ENCODE measurements around the gene ALKAL2.

Gene ALKAL2

GRCh38 chr2:296354-296753 lies 8.5 kb upstream of the ALKAL2 start:
- no peak overlapping the region for H3K4me2 ChIP-seq (ENCODE audit: low read depth, low read length)
- H3K79me2 ChIP-seq (ENCODE audit: low read length): no peaks in the 10 kb centered on the region
- DNase-seq: no peak
- H3K27ac ChIP-seq (ENCODE audit: low read length): no peak overlapping the region
- H3K36me3 ChIP-seq (replicated peaks; ENCODE audit: insufficient read depth, low read length): no peaks in the 10 kb centered on the region
- H3K9me3 ChIP-seq (replicated peaks; ENCODE audit: insufficient read depth, low read length): no peaks in the 10 kb centered on the region
- 0 out of 2 replicates have a peak, but pooled peaks cover 6% of the 10 kb centered on the region for H3K27me3 ChIP-seq (replicated peaks; ENCODE audit: insufficient read depth, low read length)
- no peak overlapping the region for H2AFZ ChIP-seq (ENCODE audit: low read length)
- H3K4me1 ChIP-seq (ENCODE audit: low read length): no peaks in the 10 kb centered on the region
- no peak for TF ChIP-seq CTCF (IDR thresholded peaks at IDR 0.05; ENCODE audit: low read length)
- TF ChIP-seq EZH2 (optimal IDR thresholded peaks at IDR 0.05; ENCODE audit: low read depth, low read length): no peak
- no peak for TF ChIP-seq EZH2phosphoT487 (IDR thresholded peaks at IDR 0.05; ENCODE audit: low read length)
- H3K9ac ChIP-seq (ENCODE audit: low read length): no peak overlapping the region
- no peaks in the 10 kb centered on the region for H3K9me2 ChIP-seq (replicated peaks; ENCODE audit: insufficient read depth, low read length)
- no peaks in the 10 kb centered on the region for H4K20me1 ChIP-seq (ENCODE audit: insufficient read depth, low read length)
- H3F3A ChIP-seq (ENCODE audit: insufficient read depth, low read length): no peaks in the 10 kb centered on the region
- no peak overlapping the region for H3K4me3 ChIP-seq (ENCODE audit: low read length)

- no peak overlapping the region for H3K27ac ChIP-seq (ENCODE audit: low read length)
- no peaks in the 10 kb centered on the region for H3F3A ChIP-seq (ENCODE audit: insufficient read depth, low read length)
- H3K79me2 ChIP-seq (ENCODE audit: low read length): no peaks in the 10 kb centered on the region
- H3K27me3 ChIP-seq (replicated peaks; ENCODE audit: insufficient read depth, low read length): peaks cover 12% of the 10 kb centered on the region
- no peak overlapping the region for H3K4me2 ChIP-seq (ENCODE audit: low read depth, low read length)
- H4K20me1 ChIP-seq (ENCODE audit: insufficient read depth, low read length): no peaks in the 10 kb centered on the region
- TF ChIP-seq EZH2 (optimal IDR thresholded peaks at IDR 0.05; ENCODE audit: low read depth, low read length) (no peak), CTCF (IDR thresholded peaks at IDR 0.05; ENCODE audit: low read length) (no peak), EZH2phosphoT487 (IDR thresholded peaks at IDR 0.05; ENCODE audit: low read length) (no peak)
- no peaks in the 10 kb centered on the region for H3K9me3 ChIP-seq (replicated peaks; ENCODE audit: insufficient read depth, low read length)
- no peak overlapping the region for H2AFZ ChIP-seq (ENCODE audit: low read length)
- no peak overlapping the region for H3K4me3 ChIP-seq (ENCODE audit: low read length)
- DNase-seq: no peak
- H3K9ac ChIP-seq (ENCODE audit: low read length): no peak overlapping the region
- no peaks in the 10 kb centered on the region for H3K4me1 ChIP-seq (ENCODE audit: low read length)
- H3K9me2 ChIP-seq (replicated peaks; ENCODE audit: insufficient read depth, low read length): no peaks in the 10 kb centered on the region
- no peaks in the 10 kb centered on the region for H3K36me3 ChIP-seq (replicated peaks; ENCODE audit: insufficient read depth, low read length)
Observed at GRCh38 chr2:295090-295489, 7.2 kb upstream of the ALKAL2 start.

- H3K9me2 ChIP-seq (replicated peaks; ENCODE audit: insufficient read depth, low read length): no peaks in the 10 kb centered on the region
- TF ChIP-seq EZH2 (optimal IDR thresholded peaks at IDR 0.05; ENCODE audit: low read depth, low read length): no peak
- TF ChIP-seq CTCF (IDR thresholded peaks at IDR 0.05; ENCODE audit: low read length): peak; percentile 41
- H3K79me2 ChIP-seq (ENCODE audit: low read length): no peaks in the 10 kb centered on the region
- no peaks in the 10 kb centered on the region for H4K20me1 ChIP-seq (ENCODE audit: insufficient read depth, low read length)
- no peak for DNase-seq
- H3K27me3 ChIP-seq (replicated peaks; ENCODE audit: insufficient read depth, low read length): peaks cover 23% of the 10 kb centered on the region
- no peak overlapping the region for H3K27ac ChIP-seq (ENCODE audit: low read length)
- H3K9ac ChIP-seq (ENCODE audit: low read length): no peak overlapping the region
- H3F3A ChIP-seq (ENCODE audit: insufficient read depth, low read length): no peaks in the 10 kb centered on the region
- peak overlapping the region; percentile 32; the same call in 1 of the 2 replicates for H3K4me2 ChIP-seq (ENCODE audit: low read depth, low read length)
- H2AFZ ChIP-seq (ENCODE audit: low read length): no peak overlapping the region
- no peak overlapping the region for H3K4me3 ChIP-seq (ENCODE audit: low read length)
- H3K36me3 ChIP-seq (replicated peaks; ENCODE audit: insufficient read depth, low read length): no peaks in the 10 kb centered on the region
- H3K9me3 ChIP-seq (replicated peaks; ENCODE audit: insufficient read depth, low read length): no peaks in the 10 kb centered on the region
- H3K4me1 ChIP-seq (ENCODE audit: low read length): no peaks in the 10 kb centered on the region
Observed at GRCh38 chr2:290090-290722, 2.3 kb upstream of the ALKAL2 start.
